Subcutaneous adipose tissue (tissue), 4 donors: ENCODE measurements around the gene MEX3B. TPM values are rescaled to one million over a fixed set of nuclear protein-coding genes. Genes with fewer than 3 reads are reported as not detected.

Experiments used
- total RNA-seq, 4 donors: library from RNA; depleted of rRNA; stranded (reverse); fragments of >200 nt; gene quantifications; one replicate each; pipeline ENCODE4 v1.1.0, GENCODE V29; 2016
- TF ChIP-seq, protein P1 (sequence below): fragments of 450-650 bp; IDR thresholded peaks from one replicate; pipeline ENCODE4 v1.5.1; 2016; ENCODE audit warnings: low read depth, mild to moderate bottlenecking, control low read depth, antibody characterized with exemption, moderate library complexity

MEX3B gene
- total RNA-seq, 4 donors from 2014 or later, result 0.82 to 2.2 (median 1.6) TPM

DNA sequence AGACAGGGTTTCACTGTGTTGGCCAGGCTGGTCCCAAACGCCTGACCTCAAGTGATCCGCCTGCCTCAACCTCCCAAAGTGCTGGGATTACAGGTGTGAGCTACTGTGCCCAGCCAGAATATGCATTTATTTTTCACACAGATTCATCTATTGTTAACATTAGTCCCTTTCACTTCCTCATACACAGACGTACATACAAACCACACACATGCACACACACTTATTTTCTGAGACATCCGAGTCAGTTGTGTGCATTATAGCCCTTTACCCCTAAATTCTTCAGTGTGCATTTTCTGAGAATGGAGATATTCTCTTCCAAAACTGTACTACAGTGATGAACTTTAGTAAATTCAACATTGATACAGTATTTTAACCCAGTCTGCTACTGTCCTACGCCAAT, 15.0 kb upstream of the MEX3B start:
- TF ChIP-seq, protein P1, sequence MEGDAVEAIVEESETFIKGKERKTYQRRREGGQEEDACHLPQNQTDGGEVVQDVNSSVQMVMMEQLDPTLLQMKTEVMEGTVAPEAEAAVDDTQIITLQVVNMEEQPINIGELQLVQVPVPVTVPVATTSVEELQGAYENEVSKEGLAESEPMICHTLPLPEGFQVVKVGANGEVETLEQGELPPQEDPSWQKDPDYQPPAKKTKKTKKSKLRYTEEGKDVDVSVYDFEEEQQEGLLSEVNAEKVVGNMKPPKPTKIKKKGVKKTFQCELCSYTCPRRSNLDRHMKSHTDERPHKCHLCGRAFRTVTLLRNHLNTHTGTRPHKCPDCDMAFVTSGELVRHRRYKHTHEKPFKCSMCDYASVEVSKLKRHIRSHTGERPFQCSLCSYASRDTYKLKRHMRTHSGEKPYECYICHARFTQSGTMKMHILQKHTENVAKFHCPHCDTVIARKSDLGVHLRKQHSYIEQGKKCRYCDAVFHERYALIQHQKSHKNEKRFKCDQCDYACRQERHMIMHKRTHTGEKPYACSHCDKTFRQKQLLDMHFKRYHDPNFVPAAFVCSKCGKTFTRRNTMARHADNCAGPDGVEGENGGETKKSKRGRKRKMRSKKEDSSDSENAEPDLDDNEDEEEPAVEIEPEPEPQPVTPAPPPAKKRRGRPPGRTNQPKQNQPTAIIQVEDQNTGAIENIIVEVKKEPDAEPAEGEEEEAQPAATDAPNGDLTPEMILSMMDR, result no peak

DNA sequence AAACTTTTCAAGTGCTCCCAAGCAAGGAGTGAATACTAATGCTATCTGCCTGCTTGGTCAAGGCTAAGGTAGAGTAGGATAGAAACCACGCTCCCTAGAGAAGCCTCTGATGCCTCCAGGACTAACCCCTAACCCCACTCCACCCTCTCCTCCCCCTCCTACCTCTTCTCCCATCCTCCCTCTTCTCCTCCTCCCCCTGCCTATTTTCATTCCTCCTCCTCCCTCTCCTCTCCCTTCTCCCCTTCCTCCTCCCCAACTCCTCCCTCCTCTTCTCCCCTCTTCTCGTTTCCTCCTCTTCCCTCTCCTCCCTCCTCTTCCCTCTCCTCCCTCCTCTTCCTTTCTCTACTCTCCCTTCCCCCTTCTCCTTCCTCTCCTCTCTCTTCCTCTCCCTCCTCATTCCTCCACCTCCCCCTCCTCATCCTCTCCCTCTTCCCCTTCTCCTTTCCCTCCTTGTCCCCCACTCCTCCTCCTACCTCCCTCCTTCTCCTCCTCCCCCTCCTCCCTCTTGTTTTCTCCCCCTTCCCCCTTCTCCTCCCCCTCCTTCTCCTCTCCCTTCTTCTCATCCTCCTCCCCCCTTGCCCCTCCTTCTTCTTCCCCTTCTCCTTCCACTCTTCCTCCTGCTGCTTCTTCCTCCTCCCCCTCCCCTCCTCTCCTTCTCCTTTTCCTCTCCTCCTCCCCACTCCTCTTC, 12.8 kb upstream of the MEX3B start:
- TF ChIP-seq, protein P1, result no peak

DNA sequence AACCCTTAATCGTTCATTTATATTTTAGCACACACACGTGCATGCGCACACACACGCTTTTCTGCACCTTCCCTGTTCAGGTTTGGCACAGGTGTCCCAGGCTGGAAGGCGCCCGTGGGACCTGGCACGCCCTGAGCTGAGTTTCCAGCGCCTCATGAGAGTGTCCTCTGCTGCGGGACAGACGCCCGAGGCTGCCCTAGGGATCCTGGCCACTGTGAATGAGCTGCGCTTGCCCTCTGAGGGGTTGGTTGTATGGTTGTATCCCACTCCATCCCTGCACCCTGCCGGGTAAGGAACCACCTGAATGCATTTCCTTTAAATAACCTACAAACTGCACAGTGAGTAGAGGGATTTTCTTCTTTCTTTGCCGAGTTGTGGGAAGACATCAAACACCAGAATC, 12.2 kb upstream of the MEX3B start:
- TF ChIP-seq, protein P1, result no peak

DNA sequence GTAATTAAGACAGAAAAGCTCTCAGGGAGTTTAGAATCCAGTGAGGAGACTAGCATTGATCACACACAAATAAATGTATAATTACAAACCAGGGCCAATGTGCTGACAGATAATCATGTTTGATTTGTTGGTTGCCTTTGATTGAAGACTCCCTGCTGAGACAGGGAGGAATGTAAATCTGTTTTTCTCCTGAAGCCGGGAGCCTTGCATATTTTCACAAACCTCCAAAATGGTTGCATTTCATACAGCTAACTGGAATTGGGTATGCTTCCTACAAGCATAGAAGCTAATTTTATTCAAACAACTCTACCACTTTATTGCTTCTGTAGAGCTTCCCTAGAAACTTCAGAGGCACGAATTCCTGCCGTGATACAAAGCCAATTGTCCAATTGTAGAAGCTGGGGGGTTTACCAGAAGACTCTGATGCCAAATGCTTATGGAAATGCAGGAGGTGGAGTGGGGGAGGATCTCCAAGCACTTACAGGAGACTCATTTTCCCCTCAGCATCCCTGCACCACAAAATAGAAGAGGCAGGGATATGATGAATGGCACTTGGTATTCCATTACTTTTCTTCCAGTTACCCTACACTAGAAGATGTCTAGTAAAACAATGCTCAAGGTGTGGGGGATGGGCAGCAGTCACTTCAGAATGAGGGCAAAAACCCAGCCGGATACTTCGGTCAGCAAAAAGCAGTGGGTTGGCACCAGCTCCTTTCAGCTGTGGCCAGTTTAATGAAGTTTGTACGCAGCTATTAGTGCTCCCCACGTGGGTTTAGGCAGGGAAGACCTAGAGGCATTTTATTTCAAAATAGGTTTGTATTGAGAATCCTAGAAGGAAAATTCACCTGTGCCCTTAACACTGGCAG, 11.4 kb upstream of the MEX3B start:
- TF ChIP-seq, protein P1, result no peak

DNA sequence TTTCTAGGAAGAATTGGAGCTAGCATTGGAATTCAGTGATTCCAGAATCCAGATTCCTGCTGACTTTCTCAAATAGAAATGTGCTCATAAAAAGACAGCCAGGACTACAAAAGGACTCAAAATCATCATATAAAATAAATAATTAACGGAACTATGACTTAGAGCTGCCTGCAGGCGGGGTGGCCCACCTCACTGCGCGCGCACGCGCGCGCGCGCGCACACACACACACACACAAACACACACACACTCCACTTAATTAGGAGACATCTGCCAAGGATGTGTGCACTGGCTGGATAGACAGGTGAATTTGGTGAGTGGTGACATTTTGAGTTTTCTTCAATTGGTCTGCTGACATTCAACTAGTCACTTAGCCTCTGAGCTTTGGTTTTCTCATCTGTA, 6.9 kb upstream of the MEX3B start:
- TF ChIP-seq, protein P1, result no peak

DNA sequence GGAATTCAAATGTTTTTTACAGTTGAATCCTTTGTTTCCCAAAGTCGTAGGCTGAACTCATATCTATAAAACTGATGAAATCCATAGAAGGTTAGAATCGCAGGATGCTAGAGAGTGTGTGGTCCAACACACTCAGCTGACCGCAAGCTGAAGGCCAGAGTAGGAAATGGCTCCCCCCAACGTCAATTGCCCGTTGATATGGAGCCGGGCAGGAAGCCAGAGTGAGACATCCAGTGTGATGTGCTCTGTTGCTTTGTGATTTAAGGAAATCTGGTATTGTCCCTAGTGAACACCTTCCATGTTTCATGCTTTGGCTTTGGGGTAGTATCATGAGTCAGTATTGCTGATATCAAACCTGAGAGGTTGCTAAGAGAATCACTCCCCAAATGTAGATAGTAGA, 5.8 kb upstream of the MEX3B start:
- TF ChIP-seq, protein P1, result no peak

DNA sequence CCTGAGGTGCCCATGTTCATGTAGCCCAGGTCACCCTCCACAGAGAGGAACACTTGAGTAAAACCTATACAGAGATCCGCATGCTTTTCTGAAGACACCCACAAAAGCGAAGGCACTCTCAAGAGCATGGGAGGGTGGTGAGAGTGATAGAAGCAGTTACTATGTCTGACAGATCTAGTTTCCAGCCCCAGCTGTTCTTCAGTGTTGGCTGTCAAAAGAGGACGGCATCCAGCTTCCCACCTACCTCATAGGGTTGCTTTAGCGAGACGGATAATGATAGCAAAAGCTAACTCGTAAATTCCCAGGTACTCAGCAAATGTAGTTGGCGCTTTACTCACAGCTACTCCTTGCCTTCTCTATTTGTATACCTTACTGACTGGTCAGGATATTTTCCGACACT, 3.0 kb upstream of the MEX3B start:
- TF ChIP-seq, protein P1, result no peak
